AG04450 (cell line): ENCODE data around the gene FCN2. TPM values are rescaled to one million over a fixed set of nuclear protein-coding genes. Genes with fewer than 3 reads are reported as not detected.

ENCODE experiments used
- CTCF ChIA-PET: fragments of 300-600, 350-600 bp; formaldehyde crosslinking; extraction: SDS; loops from one replicate; lab custom pipeline; 2022; ENCODE audit warnings: antibody characterized with exemption, inconsistent platforms; lab: Charles Lee
- POLR2A ChIA-PET: fragments of 350-600 bp; formaldehyde crosslinking; extraction: SDS; loops from one replicate; lab custom pipeline; 2021; ENCODE audit warnings: antibody characterized with exemption, inconsistent platforms; lab: Yijun Ruan, JAX
- DNase-seq: peaks from one replicate; pipeline ENCODE4 v3.0.0-alpha.2; 2011; ENCODE audit warnings: low read depth, low spot score
- H3K27ac ChIP-seq: one replicate; pipeline ENCODE4 v1.5.1; 2012; ENCODE audit warnings: low read depth, low read length, control low read depth
- H3K27me3 ChIP-seq: one replicate; pipeline ENCODE4 v1.6.0; 2012; ENCODE audit warnings: low read length; ENCODE audit not compliant: control insufficient read depth, insufficient read depth
- H3K4me3 ChIP-seq: 2 replicates; pipeline ENCODE4 v1.5.1; 2011; ENCODE audit warnings: mild to moderate bottlenecking, low read depth, low read length, control low read depth
- H3K9me3 ChIP-seq: 2 replicates; pipeline ENCODE4 v1.5.1; 2012; ENCODE audit warnings: low read length; ENCODE audit not compliant: control insufficient read depth, insufficient read depth
- CTCF ChIP-seq: IDR thresholded peaks from 2 replicates; pipeline ENCODE4 v1.5.1; 2011; ENCODE audit warnings: low read depth, low read length, control low read depth, inconsistent platforms
- polyA plus RNA-seq: library from polyadenylated mRNA; depleted of rRNA; stranded (reverse); fragments of >200 nt; gene quantifications from 2 replicates; pipeline ENCODE4 v1.2.3, GENCODE V29; 2011

The FCN2 gene
- polyA plus RNA-seq, 1 experiment: not detected

- DNase-seq: no peak
- no peak overlapping the region for H3K4me3 ChIP-seq
- H3K27me3 ChIP-seq: peaks cover 17% of the 10 kb centered on the region
- no peaks in the 10 kb centered on the region for H3K9me3 ChIP-seq
- TF ChIP-seq CTCF: no peak
- ChIA-PET POLR2A (no interaction called here), CTCF (no interaction called here)
- no peak overlapping the region for H3K27ac ChIP-seq
These were observed 48.9 kb downstream of the FCN2 start for GRCh38 chr9:134929193-134930158.

DNA sequence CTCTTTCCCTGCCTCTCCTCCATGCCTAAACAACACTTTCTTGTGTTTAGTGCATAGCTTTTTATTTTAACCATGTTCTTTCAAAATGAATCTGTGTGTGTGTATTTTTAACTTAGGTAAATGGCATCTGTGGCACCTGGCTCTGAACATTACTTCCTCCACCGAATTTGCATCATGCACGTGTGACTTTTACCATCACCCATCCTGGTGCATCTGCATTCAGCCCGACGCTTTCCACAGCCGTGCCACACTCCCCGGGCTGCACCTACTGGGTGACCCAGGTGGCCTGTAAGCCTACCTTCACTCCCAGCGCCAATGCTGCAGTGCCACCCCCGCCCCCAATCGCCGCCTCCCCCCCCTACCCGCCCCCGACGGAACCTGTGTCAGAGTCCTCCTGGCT is 49.8 kb downstream of the FCN2 start:
- Histone ChIP-seq H3K27ac (no peak overlapping the region), H3K9me3 (no peaks in the 10 kb centered on the region), H3K4me3 (no peak overlapping the region), H3K27me3 (peaks cover 25% of the 10 kb centered on the region)
- CTCF ChIA-PET: no interaction called here
- no peak for TF ChIP-seq CTCF
- DNase-seq: no peak
- POLR2A ChIA-PET: no interaction called here

- no peak overlapping the region for H3K4me3 ChIP-seq
- H3K27me3 ChIP-seq: peaks cover 30% of the 10 kb centered on the region
- H3K9me3 ChIP-seq: no peaks in the 10 kb centered on the region
- CTCF ChIA-PET: no interaction called here
- DNase-seq: no peak
- no peak for TF ChIP-seq CTCF
- H3K27ac ChIP-seq: no peak overlapping the region
- POLR2A ChIA-PET: no interaction called here
These were observed 51.6 kb downstream of the FCN2 start for GRCh38 chr9:134932171-134932570.

DNA sequence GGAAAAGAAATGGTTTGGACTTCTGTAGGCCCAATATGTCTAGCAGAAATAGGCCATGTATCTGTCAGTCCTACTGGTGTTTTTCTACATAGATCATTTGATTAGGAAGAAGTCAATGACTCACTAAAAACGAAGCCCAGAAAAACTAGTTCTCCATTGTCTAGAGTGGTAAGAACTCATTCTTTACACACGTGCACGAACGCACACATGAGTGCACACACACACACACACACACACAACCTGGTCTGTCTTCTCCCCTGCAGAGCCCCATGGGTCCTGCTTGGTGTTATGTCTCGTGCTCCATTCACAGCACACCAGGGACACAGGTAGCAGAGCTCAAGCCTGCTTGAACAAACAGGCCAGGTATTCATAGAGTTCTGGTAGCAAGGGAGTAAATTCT is 52.0 kb downstream of the FCN2 start:
- Histone ChIP-seq H3K4me3 (no peak overlapping the region), H3K27me3 (peaks cover 30% of the 10 kb centered on the region), H3K9me3 (no peaks in the 10 kb centered on the region), H3K27ac (no peak overlapping the region)
- CTCF ChIA-PET: no interaction called here
- no peak for DNase-seq
- POLR2A ChIA-PET: no interaction called here
- TF ChIP-seq CTCF: no peak

GRCh38 chr9:134933076-134933659 is 52.6 kb downstream of the FCN2 start:
- Histone ChIP-seq H3K9me3 (no peaks in the 10 kb centered on the region), H3K27ac (no peak overlapping the region), H3K4me3 (no peak overlapping the region), H3K27me3 (peaks cover 34% of the 10 kb centered on the region)
- POLR2A ChIA-PET: no interaction called here
- DNase-seq: no peak
- CTCF ChIA-PET: no interaction called here
- no peak for TF ChIP-seq CTCF
